ENCODE measurements around the gene ANKFY1.

Gene ANKFY1

DNA sequence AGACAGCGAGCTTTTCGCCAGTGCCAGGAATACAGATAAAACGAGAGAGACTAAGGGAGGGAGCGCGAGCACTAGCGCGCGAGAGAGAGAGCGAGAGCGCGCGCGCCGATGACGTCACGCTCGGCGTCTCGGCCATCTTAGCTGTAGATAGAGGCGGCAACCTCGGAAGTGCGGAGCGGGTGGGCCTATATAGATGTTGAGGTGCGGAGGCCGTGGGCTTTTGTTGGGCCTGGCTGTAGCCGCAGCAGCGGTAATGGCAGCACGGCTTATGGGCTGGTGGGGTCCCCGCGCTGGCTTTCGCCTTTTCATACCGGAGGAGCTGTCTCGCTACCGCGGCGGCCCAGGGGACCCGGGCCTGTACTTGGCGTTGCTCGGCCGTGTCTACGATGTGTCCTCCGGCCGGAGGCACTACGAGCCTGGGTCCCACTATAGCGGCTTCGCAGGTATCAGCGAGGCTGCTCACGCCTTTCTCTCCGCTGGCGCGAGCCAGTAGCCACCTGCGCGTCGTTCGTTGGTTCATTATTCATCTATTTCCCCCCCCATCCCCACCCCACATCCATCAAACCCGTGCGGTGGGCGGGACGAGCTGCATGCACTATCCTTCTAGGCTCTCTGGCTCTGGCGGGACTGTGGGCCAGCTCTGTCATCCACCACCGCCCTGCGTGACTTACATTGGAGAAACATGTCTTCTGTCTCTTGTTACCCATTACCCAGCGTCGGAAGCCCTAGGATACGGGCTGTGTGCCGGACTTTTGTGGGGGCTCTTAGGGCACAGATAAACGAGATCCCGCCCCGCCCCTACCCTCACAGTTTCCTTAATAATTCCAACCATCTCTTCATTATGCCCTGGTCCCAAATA, 120.0 kb downstream of the ANKFY1 start (continued):
- TF ChIP-seq ZNF18 (tag by site-specific recombination; IDR thresholded peaks at IDR 0.05) (no peak), ZNF416 (tag by site-specific recombination; IDR thresholded peaks at IDR 0.05) (no peak), ZNF658 (tag by site-specific recombination; IDR thresholded peaks at IDR 0.05) (no peak), ZNF677 (tag by site-specific recombination; IDR thresholded peaks at IDR 0.05) (no peak), ZNF366 (tag by site-specific recombination; conservative IDR thresholded peaks at IDR 0.05) (peak; percentile 85), ZNF792 (tag by site-specific recombination; IDR thresholded peaks at IDR 0.05) (peak; percentile 62; the same call in 1 of the 2 replicates), ZNF626 (tag by site-specific recombination; IDR thresholded peaks at IDR 0.05) (no peak), ZNF239 (tag by site-specific recombination; IDR thresholded peaks at IDR 0.05) (no peak), ZNF157 (tag by site-specific recombination; IDR thresholded peaks at IDR 0.05) (no peak), MYNN (tag by site-specific recombination; IDR thresholded peaks at IDR 0.05; ENCODE audit: borderline replicate concordance) (no peak), ZNF433 (tag by site-specific recombination; IDR thresholded peaks at IDR 0.05; ENCODE audit: low read depth) (no peak), HIC1 (tag by site-specific recombination; IDR thresholded peaks at IDR 0.05) (no peak), EGR2 (tag by site-specific recombination; IDR thresholded peaks at IDR 0.05; ENCODE audit: low read depth) (0 out of 2 replicates have a peak, but pooled peaks have one; percentile 8), ZNF221 (tag by site-specific recombination; IDR thresholded peaks at IDR 0.05; ENCODE audit: borderline replicate concordance) (no peak), PRDM10 (tag by site-specific recombination; IDR thresholded peaks at IDR 0.05) (peak; percentile 50), ZBTB7A (tag by site-specific recombination; IDR thresholded peaks at IDR 0.05; ENCODE audit: low read depth) (peak; percentile 63; the same call in 1 of the 2 replicates), ZNF654 (tag by site-specific recombination; IDR thresholded peaks at IDR 0.05; ENCODE audit: low read depth) (no peak), SETDB1 (IDR thresholded peaks at IDR 0.05; ENCODE audit: insufficient read length, low read length) (no peak), ZNF558 (tag by site-specific recombination; IDR thresholded peaks at IDR 0.05) (no peak), ZNF426 (tag by site-specific recombination; IDR thresholded peaks at IDR 0.05) (no peak), BCL11B (tag by site-specific recombination; IDR thresholded peaks at IDR 0.05; ENCODE audit: low read depth) (no peak), ZNF629 (tag by site-specific recombination; IDR thresholded peaks at IDR 0.05) (peak; percentile 91), ZNF248 (tag by site-specific recombination; IDR thresholded peaks at IDR 0.05) (no peak), ZNF133 (tag by site-specific recombination; IDR thresholded peaks at IDR 0.05) (no peak), ZNF529 (tag by site-specific recombination; IDR thresholded peaks at IDR 0.05; ENCODE audit: insufficient replicate concordance) (no peak), ZBTB48 (tag by site-specific recombination; IDR thresholded peaks at IDR 0.05) (no peak), ZNF830 (tag by site-specific recombination; IDR thresholded peaks at IDR 0.05; ENCODE audit: low read depth) (no peak), KLF16 (tag by site-specific recombination; IDR thresholded peaks at IDR 0.05) (no peak; the same call in 1 of the 2 replicates), ZNF10 (tag by site-specific recombination; IDR thresholded peaks at IDR 0.05) (no peak)
- TF ChIP-seq, protein P1, sequence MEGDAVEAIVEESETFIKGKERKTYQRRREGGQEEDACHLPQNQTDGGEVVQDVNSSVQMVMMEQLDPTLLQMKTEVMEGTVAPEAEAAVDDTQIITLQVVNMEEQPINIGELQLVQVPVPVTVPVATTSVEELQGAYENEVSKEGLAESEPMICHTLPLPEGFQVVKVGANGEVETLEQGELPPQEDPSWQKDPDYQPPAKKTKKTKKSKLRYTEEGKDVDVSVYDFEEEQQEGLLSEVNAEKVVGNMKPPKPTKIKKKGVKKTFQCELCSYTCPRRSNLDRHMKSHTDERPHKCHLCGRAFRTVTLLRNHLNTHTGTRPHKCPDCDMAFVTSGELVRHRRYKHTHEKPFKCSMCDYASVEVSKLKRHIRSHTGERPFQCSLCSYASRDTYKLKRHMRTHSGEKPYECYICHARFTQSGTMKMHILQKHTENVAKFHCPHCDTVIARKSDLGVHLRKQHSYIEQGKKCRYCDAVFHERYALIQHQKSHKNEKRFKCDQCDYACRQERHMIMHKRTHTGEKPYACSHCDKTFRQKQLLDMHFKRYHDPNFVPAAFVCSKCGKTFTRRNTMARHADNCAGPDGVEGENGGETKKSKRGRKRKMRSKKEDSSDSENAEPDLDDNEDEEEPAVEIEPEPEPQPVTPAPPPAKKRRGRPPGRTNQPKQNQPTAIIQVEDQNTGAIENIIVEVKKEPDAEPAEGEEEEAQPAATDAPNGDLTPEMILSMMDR (tag by site-specific recombination; IDR thresholded peaks at IDR 0.05), result no peak

Measured in HEK293 (cell line).